WTC11 (cell line): ENCODE results near the gene STX8.
"Not testable (repeated sequence)": the region's sequence is repeated elsewhere in the genome, so short reads cannot be mapped to it uniquely, and the experiment has no call there.

Experiments used
- CTCF ChIP-seq: fragments of 200-600 bp; IDR thresholded peaks from 2 replicates; pipeline ENCODE4 v1.8.0; 2022; ENCODE audit warnings: antibody characterized with exemption
- ZNF416 ChIP-seq: fragments of 250-450 bp; sonication (Bioruptor Pico); IDR thresholded peaks from 2 replicates; pipeline ENCODE4 v1.9.0; 2021; ENCODE audit warnings: mild to moderate bottlenecking, inconsistent platforms

GRCh38 chr17:9447298-9447697 is 128.3 kb downstream of the STX8 start:
- TF ChIP-seq ZNF416 (CRISPR knock-in tag); CTCF: not testable (repeated sequence)
